Measurements from ENCODE around the gene MKI67.
"Not testable (repeated sequence)": the region's sequence is repeated elsewhere in the genome, so short reads cannot be mapped to it uniquely, and the experiment has no call there.

Gene MKI67, protein sequence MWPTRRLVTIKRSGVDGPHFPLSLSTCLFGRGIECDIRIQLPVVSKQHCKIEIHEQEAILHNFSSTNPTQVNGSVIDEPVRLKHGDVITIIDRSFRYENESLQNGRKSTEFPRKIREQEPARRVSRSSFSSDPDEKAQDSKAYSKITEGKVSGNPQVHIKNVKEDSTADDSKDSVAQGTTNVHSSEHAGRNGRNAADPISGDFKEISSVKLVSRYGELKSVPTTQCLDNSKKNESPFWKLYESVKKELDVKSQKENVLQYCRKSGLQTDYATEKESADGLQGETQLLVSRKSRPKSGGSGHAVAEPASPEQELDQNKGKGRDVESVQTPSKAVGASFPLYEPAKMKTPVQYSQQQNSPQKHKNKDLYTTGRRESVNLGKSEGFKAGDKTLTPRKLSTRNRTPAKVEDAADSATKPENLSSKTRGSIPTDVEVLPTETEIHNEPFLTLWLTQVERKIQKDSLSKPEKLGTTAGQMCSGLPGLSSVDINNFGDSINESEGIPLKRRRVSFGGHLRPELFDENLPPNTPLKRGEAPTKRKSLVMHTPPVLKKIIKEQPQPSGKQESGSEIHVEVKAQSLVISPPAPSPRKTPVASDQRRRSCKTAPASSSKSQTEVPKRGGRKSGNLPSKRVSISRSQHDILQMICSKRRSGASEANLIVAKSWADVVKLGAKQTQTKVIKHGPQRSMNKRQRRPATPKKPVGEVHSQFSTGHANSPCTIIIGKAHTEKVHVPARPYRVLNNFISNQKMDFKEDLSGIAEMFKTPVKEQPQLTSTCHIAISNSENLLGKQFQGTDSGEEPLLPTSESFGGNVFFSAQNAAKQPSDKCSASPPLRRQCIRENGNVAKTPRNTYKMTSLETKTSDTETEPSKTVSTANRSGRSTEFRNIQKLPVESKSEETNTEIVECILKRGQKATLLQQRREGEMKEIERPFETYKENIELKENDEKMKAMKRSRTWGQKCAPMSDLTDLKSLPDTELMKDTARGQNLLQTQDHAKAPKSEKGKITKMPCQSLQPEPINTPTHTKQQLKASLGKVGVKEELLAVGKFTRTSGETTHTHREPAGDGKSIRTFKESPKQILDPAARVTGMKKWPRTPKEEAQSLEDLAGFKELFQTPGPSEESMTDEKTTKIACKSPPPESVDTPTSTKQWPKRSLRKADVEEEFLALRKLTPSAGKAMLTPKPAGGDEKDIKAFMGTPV (N-terminal part only)

GRCh38 chr10:128125944-128126764 lies at the start of gene MKI67:
TSS of gene MKI67 (minus strand) at chr10:128126423. CDS start at chr10:128125667, 756 bp downstream.
- Mint-ChIP-seq H3K9me3 (no peaks in the 10 kb centered on the region), H3K36me3 (ENCODE audit: low read depth) (peaks cover 38% of the 10 kb centered on the region), H3K4me1 (ENCODE audit: low read depth) (peaks cover 43% of the 10 kb centered on the region), H3K27me3 (ENCODE audit: low read depth) (peaks cover 2% of the 10 kb centered on the region), H3K4me3 (peak within 1 kb of the TSS; percentile 97), H3K27ac (peak within 1 kb of the TSS; percentile 95)
- peak; percentile 91 for DNase-seq (ENCODE audit: low spot score)

GRCh38 chr10:128174581-128175559 lies 48.6 kb upstream of the MKI67 start:
- Mint-ChIP-seq H3K27ac (no peak overlapping the region), H3K4me1 (ENCODE audit: low read depth) (peaks cover 8% of the 10 kb centered on the region), H3K36me3 (ENCODE audit: low read depth) (peaks cover 4% of the 10 kb centered on the region), H3K4me3 (no peak overlapping the region), H3K9me3 (peaks cover 20% of the 10 kb centered on the region), H3K27me3 (ENCODE audit: low read depth) (peaks cover 25% of the 10 kb centered on the region)
- no peak for DNase-seq (ENCODE audit: low spot score)

DNA sequence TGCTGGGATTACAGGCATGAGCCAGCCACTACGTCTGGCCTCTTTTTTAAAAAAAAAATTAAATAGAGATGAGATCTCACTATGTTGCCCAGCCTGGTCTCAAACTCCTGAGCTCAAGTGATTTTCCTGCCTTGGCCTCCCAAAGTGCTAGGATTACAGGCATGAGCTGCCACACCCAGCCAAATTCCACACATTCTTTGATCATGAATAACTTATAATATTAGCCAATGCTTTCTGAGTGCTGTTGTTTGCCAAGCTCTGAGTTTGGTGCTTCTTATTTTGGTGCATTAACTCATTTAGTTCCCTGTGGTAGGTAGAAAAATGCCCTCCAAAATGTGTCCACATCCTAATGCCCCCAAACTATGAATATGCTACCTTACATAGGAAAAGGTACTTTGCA lies 47.2 kb upstream of the MKI67 start:
- peaks cover 20% of the 10 kb centered on the region for H3K9me3 Mint-ChIP-seq
- no peak for DNase-seq (ENCODE audit: low spot score)
- H3K4me3 Mint-ChIP-seq, result no peak overlapping the region
- H3K27me3 Mint-ChIP-seq (ENCODE audit: low read depth), result peaks cover 32% of the 10 kb centered on the region
- peaks cover 4% of the 10 kb centered on the region for H3K36me3 Mint-ChIP-seq (ENCODE audit: low read depth)
- H3K4me1 Mint-ChIP-seq (ENCODE audit: low read depth), result no peaks in the 10 kb centered on the region
- no peak overlapping the region for H3K27ac Mint-ChIP-seq

DNA sequence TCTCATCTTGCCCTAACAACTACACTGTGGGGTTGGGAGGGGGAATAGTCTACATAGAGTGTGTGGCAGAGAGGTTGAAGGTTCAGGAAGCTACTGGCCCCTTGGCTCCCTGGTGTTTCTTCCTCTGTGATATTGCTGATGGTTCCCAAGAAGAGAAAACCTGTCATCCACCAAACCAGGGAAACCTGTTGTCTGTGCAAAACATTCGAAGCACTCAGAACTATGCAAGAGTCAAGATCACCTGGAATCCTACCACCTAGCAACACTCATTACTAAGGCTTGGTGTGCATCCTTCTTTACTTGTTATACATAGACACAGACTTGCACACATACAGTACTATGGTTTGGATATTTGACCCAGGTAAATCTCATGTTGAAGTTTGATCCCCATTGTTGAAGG lies 46.5 kb upstream of the MKI67 start:
- no peak overlapping the region for H3K27ac Mint-ChIP-seq
- peaks cover 20% of the 10 kb centered on the region for H3K9me3 Mint-ChIP-seq
- H3K27me3 Mint-ChIP-seq (ENCODE audit: low read depth), result peaks cover 33% of the 10 kb centered on the region
- no peak overlapping the region for H3K4me3 Mint-ChIP-seq
- no peaks in the 10 kb centered on the region for H3K4me1 Mint-ChIP-seq (ENCODE audit: low read depth)
- no peak for DNase-seq (ENCODE audit: low spot score)
- H3K36me3 Mint-ChIP-seq (ENCODE audit: low read depth), result peaks cover 4% of the 10 kb centered on the region

DNA sequence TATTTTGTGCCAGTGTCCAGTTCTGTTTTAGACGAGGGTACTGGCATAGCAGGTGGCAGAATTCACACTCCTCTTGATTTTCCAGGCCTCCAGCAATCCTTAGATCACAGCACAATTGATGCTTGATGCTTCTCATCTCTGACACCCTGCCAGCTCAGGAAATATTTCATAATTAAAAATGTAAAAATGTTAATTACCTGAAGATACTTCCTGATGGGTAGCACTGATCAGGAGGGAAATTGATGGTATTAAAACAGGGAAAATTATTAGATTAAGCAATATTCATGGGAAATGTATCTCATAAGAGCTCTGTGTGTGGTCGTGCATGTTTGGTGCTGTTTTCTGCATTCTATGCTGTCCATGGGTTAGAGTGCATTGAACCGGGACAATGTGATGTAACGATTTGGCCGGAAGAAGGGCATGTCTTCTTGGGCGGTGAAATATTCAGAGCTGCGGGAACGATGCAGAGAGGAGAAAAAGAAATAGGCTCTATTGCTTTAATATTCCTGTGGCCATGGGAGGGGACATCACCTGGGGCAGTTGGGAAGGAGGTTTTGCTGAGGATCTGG lies 43.7 kb upstream of the MKI67 start:
- peaks cover 32% of the 10 kb centered on the region for H3K27me3 Mint-ChIP-seq (ENCODE audit: low read depth)
- H3K9me3 Mint-ChIP-seq, result peaks cover 16% of the 10 kb centered on the region
- H3K36me3 Mint-ChIP-seq (ENCODE audit: low read depth), result peaks cover 4% of the 10 kb centered on the region
- H3K4me1 Mint-ChIP-seq (ENCODE audit: low read depth), result no peaks in the 10 kb centered on the region
- no peak overlapping the region for H3K27ac Mint-ChIP-seq
- DNase-seq (ENCODE audit: low spot score), result no peak
- no peak overlapping the region for H3K4me3 Mint-ChIP-seq

DNA sequence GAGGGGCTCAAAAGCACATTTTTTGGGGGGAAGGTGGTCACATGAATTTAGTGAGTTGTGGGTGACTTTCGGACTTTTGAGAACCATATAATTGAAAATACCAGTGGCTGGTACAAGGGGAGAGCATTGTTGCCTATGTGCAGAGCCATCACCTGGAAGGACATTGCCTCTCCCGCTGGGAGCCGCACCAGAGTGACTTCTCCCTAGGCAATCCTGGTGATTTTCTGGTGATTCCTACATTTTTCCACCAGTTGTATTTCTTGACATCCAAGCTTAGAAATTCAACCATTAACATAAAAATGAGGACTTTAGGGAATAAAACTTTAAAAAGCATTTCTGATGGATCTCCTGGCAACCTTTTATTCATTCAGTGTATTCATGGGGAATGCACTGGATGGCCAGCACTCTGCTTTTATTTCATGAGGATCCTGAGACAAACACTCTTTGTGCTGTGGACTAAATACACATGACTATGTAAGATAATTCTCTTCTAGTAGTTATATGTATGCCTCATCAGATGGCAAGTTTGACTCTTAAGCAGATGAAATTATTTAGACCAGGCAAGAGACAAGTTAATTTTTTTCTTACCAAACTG lies 41.8 kb upstream of the MKI67 start:
- Mint-ChIP-seq H3K27me3 (ENCODE audit: low read depth) (peaks cover 31% of the 10 kb centered on the region), H3K4me3 (no peak overlapping the region), H3K4me1 (ENCODE audit: low read depth) (no peaks in the 10 kb centered on the region), H3K9me3 (peaks cover 10% of the 10 kb centered on the region), H3K27ac (no peak overlapping the region), H3K36me3 (ENCODE audit: low read depth) (no peaks in the 10 kb centered on the region)
- no peak for DNase-seq (ENCODE audit: low spot score)

DNA sequence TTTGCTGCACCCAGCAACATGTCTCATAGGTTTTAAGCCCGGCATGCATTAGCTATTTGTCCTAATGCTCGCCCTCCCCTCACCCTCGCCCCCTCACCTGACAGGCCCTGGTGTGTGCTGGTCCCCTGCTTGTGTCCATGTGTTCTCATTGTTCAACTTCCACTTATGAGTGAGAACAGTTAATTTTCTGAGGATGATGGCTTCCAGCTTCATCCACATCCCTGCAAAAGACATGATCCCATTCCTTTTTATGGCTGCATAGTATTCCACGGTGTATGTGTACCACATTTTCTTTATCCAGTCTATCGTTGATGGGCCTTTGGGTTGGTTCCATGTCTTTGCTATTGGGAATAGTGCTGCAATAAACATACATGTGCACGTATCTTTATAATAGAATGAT lies 40.9 kb upstream of the MKI67 start:
- DNase-seq (ENCODE audit: low spot score); H3K4me1 Mint-ChIP-seq (ENCODE audit: low read depth); H3K27ac Mint-ChIP-seq; H3K36me3 Mint-ChIP-seq (ENCODE audit: low read depth); H3K9me3 Mint-ChIP-seq; H3K4me3 Mint-ChIP-seq: not testable (repeated sequence)
- peaks cover 27% of the 10 kb centered on the region for H3K27me3 Mint-ChIP-seq (ENCODE audit: low read depth)

- H3K27ac Mint-ChIP-seq, result no peak overlapping the region
- H3K4me1 Mint-ChIP-seq (ENCODE audit: low read depth), result peaks cover 8% of the 10 kb centered on the region
- no peaks in the 10 kb centered on the region for H3K9me3 Mint-ChIP-seq
- no peaks in the 10 kb centered on the region for H3K36me3 Mint-ChIP-seq (ENCODE audit: low read depth)
- no peak overlapping the region for H3K4me3 Mint-ChIP-seq
- H3K27me3 Mint-ChIP-seq (ENCODE audit: low read depth), result peaks cover 29% of the 10 kb centered on the region
- DNase-seq (ENCODE audit: low spot score), result no peak
Measured at GRCh38 chr10:128166151-128166550, 39.9 kb upstream of the MKI67 start.

- no peak overlapping the region for H3K27ac Mint-ChIP-seq
- no peaks in the 10 kb centered on the region for H3K36me3 Mint-ChIP-seq (ENCODE audit: low read depth)
- DNase-seq (ENCODE audit: low spot score), result no peak
- peaks cover 26% of the 10 kb centered on the region for H3K27me3 Mint-ChIP-seq (ENCODE audit: low read depth)
- H3K4me1 Mint-ChIP-seq (ENCODE audit: low read depth), result peaks cover 11% of the 10 kb centered on the region
- no peaks in the 10 kb centered on the region for H3K9me3 Mint-ChIP-seq
- no peak overlapping the region for H3K4me3 Mint-ChIP-seq
Measured at GRCh38 chr10:128165536-128165935, 39.3 kb upstream of the MKI67 start.

DNA sequence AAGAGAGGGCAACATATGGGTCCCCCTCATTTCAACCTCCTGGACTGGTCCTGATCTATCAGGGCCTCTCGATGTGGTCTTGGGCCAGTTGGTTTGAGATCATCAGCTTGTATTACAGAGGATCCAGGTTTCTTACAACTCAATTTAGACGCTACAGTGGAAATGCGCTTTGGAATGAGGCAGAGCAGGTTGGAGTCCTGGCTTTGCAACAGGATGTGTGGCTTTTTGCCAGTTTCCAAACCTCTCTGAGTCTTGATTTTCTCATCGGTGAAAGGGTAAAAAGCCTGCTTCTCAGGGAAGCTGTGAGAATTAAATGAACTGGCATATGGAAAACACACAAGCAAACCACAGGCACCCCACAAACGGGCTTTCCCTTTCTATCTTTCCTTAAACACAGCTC lies 37.5 kb upstream of the MKI67 start:
- no peak overlapping the region for H3K27ac Mint-ChIP-seq
- H3K9me3 Mint-ChIP-seq, result no peaks in the 10 kb centered on the region
- no peak overlapping the region for H3K4me3 Mint-ChIP-seq
- H3K27me3 Mint-ChIP-seq (ENCODE audit: low read depth), result peaks cover 15% of the 10 kb centered on the region
- DNase-seq (ENCODE audit: low spot score), result no peak
- H3K36me3 Mint-ChIP-seq (ENCODE audit: low read depth), result no peaks in the 10 kb centered on the region
- peaks cover 17% of the 10 kb centered on the region for H3K4me1 Mint-ChIP-seq (ENCODE audit: low read depth)

- Mint-ChIP-seq H3K4me3 (peak overlapping the region; percentile 10), H3K27me3 (ENCODE audit: low read depth) (peaks cover 22% of the 10 kb centered on the region), H3K4me1 (ENCODE audit: low read depth) (peaks cover 17% of the 10 kb centered on the region), H3K9me3 (no peaks in the 10 kb centered on the region), H3K27ac (no peak overlapping the region), H3K36me3 (ENCODE audit: low read depth) (no peaks in the 10 kb centered on the region)
- no peak for DNase-seq (ENCODE audit: low spot score)
Measured at GRCh38 chr10:128161031-128161430, 34.8 kb upstream of the MKI67 start.

- H3K27ac Mint-ChIP-seq, result no peak overlapping the region
- DNase-seq (ENCODE audit: low spot score), result no peak
- H3K36me3 Mint-ChIP-seq (ENCODE audit: low read depth), result no peaks in the 10 kb centered on the region
- H3K4me1 Mint-ChIP-seq (ENCODE audit: low read depth), result peaks cover 17% of the 10 kb centered on the region
- no peak overlapping the region for H3K4me3 Mint-ChIP-seq
- H3K9me3 Mint-ChIP-seq, result no peaks in the 10 kb centered on the region
- H3K27me3 Mint-ChIP-seq (ENCODE audit: low read depth), result peaks cover 26% of the 10 kb centered on the region
Measured at GRCh38 chr10:128160297-128160711, 34.1 kb upstream of the MKI67 start.
